HG03432 (cell line): ENCODE results near the gene KAT6B.
A peak's percentile ranks its signal among the peaks of the same experiment; 100 is the strongest.

Experiments
- ATAC-seq: cut with Tn5 transposase; IDR thresholded peaks from one replicate; pipeline ENCODE4 v1.9.1; 2021; ENCODE audit warnings: mild to moderate bottlenecking, moderate library complexity; ENCODE audit not compliant: unreplicated experiment

KAT6B gene

GRCh38 chr10:75008952-75009351 lies 182.6 kb downstream of the KAT6B start:
- no peak for ATAC-seq

GRCh38 chr10:75009426-75009825 lies 183.0 kb downstream of the KAT6B start:
- no peak for ATAC-seq

DNA sequence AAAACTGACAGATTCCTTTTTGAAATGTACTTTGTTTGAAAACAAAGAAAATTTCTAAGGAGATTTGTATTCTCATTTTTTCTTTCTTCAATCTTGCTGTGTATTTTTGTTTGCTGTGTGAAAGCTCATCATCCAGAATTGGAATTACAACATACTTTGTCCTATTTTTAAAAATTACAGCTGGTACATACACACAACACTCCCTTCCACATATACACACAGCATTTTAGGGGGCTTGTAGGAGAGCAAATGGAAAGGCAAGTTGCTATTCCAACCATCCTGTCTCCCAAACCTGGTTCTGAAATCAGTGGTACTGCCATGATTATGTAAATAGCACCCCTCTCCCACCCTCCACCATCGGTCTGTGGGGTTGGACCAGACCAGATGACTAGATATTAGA lies 184.0 kb downstream of the KAT6B start:
- no peak for ATAC-seq

- ATAC-seq: no peak
Observed at GRCh38 chr10:75011221-75011620, 184.8 kb downstream of the KAT6B start.

GRCh38 chr10:75012471-75012870 lies 186.1 kb downstream of the KAT6B start:
- ATAC-seq: peak; percentile 43

DNA sequence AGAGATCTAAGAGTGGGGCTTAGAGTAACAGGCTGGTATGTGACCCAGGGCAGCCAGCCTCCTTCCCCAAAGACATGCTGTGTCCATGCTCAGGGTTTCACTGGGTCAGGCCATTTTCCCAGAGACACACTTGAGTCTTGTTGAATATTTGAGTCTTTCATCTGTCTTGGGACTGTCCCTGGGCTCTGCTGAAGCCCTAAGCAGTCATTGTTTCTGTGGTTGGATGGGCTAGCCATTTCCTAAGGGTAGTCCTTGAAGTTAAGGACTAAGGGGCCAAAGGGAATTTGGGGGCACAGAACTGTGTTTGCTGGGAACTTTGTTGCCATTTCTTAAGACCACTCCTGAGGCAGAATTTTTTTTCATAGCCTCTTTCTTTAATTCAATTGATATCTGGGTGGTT lies 186.6 kb downstream of the KAT6B start:
- no peak for ATAC-seq

DNA sequence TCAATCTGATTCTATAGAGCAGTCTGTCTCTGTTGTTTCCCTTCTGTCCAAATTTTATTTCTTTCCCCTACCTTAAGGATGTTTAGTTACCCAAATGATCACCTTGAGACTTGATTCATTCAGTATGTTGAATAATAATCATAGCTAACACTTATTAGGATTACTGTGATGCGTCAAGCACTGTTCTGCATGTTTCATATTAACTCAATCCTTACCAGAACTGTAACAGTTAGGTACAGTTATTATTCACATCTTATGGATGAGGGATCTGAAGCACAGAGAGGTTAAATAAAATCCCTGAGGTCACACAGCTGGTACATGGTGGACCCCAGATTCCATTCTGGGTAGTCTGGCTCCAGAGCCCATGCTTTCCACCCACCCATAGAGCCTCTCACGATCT lies 187.1 kb downstream of the KAT6B start:
- no peak for ATAC-seq

DNA sequence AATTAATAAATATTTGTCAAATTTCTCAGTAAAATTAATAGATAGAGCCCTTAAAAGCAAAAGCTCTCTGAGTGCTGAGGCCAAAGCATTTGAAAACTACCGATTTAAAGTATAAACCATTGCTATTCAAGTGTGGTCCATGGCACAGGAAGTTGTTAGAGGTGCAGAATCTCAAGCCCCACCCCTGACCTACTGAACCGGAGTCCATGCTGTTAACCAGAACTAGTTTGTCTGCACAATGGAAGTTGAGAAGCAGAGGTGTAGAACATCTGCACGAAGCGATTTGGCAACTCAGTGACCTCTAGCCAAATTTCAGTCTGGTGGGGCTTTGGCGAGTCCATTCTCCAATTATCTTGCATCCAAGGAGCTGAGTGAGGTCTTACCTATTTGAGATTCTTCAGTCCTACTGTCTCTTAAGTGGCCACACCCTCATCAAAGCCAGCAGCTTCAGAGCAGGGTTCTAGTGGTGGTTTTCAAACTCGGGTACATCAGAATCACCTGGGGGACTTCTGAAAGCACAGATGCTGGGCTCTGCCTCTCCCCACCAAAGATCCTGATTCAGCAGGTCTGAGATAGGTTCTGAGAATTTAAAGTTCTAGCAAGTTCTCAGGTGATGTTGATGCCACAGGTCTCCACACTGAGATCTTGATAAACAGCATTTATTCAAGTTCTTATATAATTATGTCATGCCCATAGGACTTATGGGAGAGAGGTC lies 188.3 kb downstream of the KAT6B start:
- ATAC-seq: no peak

DNA sequence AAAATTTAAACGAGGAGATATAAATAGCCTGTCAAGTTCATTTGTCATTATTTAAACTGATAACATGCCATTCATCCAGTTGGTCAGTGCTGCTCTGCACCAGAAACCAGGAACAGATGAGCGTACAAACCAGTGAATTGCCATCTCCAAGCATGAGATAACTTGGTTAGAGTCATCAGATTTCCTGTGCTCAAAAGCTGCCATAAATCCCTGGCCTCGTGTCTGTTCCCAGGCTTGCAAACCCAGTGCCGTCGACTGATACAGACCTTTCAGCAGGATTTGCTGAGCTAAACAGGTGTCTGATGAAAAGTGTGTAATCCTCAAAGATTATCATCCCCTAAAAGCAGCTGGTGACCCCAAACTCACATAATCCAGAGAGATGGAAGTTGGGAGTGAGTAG lies 189.0 kb downstream of the KAT6B start:
- ATAC-seq: no peak

GRCh38 chr10:75016325-75016724 lies 189.9 kb downstream of the KAT6B start:
- no peak for ATAC-seq

GRCh38 chr10:75018251-75018650 lies 191.9 kb downstream of the KAT6B start:
- ATAC-seq: no peak

DNA sequence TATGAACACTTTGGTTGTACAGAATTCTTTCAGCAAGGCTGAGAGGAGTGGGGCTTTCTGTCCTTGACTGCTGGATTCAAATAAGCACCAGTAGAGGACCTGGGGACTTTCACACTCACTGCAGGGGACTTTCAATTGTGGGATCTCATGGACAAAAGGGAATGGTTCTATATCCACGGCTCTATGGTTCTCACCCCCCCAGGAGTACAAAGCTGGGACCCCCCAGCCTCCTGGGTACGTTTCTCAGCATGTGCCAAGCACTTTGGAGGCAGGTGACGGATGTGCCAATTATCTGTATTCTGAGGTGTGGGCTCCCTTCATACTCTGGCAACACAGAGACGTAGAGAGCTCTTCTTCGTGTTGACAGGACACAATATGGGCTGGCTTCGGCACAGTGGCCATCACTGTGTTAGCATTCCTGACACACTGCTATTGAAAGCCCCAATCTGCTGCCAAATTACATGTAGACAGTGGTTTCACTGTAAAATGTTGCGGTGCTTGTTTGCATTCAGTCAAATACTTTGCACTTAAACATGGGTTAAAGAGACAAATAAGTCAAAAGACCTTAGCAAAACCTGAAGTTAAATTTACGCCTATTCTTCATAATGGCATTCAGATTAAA lies 192.4 kb downstream of the KAT6B start:
- ATAC-seq: no peak

- no peak for ATAC-seq
Observed at GRCh38 chr10:75019370-75019769, 193.0 kb downstream of the KAT6B start.

DNA sequence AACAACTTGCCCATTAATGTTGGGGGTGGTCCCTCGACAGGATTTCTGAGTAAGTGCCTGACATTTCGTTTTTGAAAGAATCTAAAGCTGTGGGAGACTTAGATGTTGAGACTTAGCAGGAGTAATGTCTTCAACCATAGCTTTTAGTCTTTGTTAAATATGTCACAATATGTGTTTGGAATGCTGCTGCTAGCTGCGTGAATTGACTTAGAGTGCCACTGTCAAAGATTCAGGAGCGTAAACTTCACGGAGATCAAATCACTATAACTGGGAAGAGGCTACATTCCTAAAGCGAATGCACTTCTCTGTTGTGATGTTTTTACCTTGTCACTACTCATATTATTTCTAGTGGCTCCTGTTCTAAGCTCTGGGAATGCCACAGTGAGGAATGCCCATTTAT lies 193.8 kb downstream of the KAT6B start:
- ATAC-seq: no peak

DNA sequence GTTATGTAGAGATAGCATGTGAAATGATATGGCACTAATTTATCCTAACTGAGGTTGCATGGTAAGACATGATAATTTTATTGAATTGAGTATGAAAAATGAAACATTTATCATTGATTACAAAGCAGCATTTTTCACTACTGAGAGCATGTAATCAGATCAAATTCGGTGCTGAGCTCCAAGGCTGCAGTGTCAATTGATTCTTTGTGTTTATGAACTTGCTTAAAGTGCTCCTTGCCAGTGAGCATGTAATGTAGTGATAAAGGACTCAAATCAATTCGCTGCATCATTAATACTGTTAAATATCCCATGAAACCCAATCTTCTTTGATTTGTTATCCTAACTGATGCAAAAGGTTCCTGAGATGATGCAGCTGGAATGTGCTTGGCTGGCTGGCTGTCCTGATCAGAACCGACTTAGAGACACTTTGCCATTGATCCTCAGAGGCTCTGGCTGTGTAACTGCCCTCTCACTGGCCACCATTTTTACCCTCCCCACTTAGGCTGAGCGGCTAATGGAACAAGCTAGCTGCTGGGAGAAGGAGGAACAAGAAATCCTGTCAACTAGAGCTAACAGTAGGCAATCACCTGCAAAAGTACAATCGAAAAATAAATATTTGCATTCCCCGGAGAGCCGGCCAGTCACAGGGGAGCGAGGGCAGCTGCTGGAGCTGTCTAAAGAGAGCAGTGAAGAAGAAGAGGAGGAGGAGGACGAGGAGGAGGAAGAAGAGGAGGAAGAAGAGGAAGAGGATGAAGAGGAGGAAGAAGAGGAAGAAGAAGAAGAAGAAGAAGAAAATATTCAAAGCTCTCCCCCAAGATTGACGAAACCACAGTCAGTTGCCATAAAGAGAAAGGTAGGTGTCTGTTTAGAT lies 195.2 kb downstream of the KAT6B start:
- no peak for ATAC-seq

DNA sequence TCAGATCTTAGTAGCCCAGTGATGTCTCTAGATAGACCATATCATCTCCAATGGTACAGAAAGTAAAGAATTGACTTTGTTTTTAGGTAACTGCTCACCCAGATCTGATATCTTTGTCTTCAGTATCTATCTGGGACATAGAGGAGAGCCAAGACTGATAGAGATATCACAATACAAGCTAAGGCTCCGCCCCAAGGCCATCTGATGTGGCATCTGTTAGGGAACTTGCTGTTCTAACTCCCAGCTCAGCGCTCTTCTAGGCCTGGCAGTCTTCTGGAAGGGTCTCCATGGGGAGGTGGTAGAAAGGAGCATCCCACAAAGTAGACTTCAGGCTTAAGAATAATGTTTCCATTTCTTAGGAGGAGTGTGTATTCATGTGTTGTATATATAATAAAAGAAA lies 196.7 kb downstream of the KAT6B start:
- no peak for ATAC-seq

GRCh38 chr10:75024971-75025523 lies 198.6 kb downstream of the KAT6B start:
- ATAC-seq: no peak

DNA sequence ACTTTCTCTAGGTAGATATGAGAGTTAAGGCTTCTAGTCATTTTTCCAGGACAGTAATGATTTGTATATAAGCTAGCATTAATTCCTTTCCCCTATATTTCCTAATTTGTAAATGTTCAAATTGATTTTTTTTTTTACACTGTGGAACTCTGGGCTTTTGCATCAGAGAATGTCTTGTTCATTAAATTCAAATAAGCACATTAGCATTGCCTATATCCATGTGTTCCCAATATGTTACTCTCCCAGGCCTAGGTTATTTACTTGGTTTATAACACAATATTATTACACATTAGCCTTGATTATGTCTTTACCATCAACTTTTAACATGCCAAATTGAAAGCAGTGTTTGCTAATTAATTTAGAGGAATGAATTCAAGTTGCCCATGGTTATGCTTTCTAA lies 201.6 kb downstream of the KAT6B start:
- no peak for ATAC-seq

DNA sequence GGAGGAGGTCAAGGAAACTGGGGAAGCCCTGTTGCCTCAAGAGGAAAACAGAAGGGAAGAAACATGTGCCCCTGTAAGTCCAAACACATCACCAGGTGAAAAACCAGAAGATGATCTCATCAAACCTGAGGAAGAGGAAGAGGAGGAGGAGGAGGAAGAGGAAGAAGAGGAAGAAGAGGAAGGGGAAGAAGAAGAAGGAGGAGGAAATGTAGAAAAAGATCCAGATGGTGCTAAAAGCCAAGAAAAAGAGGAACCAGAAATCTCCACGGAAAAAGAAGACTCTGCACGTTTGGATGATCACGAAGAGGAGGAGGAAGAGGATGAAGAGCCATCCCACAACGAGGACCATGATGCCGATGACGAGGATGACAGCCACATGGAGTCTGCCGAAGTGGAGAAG lies 202.3 kb downstream of the KAT6B start:
- no peak for ATAC-seq

DNA sequence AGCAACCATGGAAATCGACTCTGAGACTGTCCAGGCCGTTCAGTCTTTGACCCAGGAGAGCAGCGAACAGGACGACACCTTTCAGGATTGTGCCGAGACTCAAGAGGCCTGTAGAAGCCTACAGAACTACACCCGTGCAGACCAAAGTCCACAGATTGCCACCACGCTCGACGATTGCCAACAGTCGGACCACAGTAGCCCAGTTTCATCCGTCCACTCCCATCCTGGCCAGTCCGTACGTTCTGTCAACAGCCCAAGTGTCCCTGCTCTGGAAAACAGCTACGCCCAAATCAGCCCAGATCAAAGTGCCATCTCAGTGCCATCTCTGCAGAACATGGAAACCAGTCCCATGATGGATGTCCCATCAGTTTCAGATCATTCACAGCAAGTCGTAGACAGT lies 203.0 kb downstream of the KAT6B start:
- no peak for ATAC-seq

GRCh38 chr10:75029857-75030256 lies 203.5 kb downstream of the KAT6B start:
- ATAC-seq: no peak

GRCh38 chr10:75030371-75030770 lies 204.0 kb downstream of the KAT6B start:
- no peak for ATAC-seq
